CD4-positive, alpha-beta T cell treated with Interleukin-17A for 1 hour (primary cell): ENCODE results near the gene MISFA.
"Not testable (repeated sequence)": the region's sequence is repeated elsewhere in the genome, so short reads cannot be mapped to it uniquely, and the experiment has no call there.

Experiments
- DNase-seq: peaks from one replicate; pipeline ENCODE4 v3.0.0-alpha.2; 2020

Gene MISFA

GRCh38 chr11:18599739-18600230 lies at the start of gene MISFA:
Gene MISFA, plus strand, starts transcription at chr11:18599789. Its CDS starts 140 bp downstream, at chr11:18599929.
- no peak for DNase-seq

GRCh38 chr11:18563090-18563730 lies 36.4 kb upstream of the MISFA start:
- DNase-seq = no peak

- no peak for DNase-seq
These were observed 35.4 kb upstream of the MISFA start for GRCh38 chr11:18564149-18564548.

GRCh38 chr11:18566406-18566805 lies 33.2 kb upstream of the MISFA start:
- no peak for DNase-seq

GRCh38 chr11:18567081-18567480 lies 32.5 kb upstream of the MISFA start:
- no peak for DNase-seq

- DNase-seq = no peak
These were observed 24.2 kb upstream of the MISFA start for GRCh38 chr11:18575361-18575760.

GRCh38 chr11:18578975-18579598 lies 20.5 kb upstream of the MISFA start:
- DNase-seq = peak; percentile 34

GRCh38 chr11:18580113-18580766 lies 19.3 kb upstream of the MISFA start:
- no peak for DNase-seq

GRCh38 chr11:18581825-18582224 lies 17.8 kb upstream of the MISFA start:
- DNase-seq = no peak

GRCh38 chr11:18588297-18589252 lies 11.0 kb upstream of the MISFA start, which contains the start of gene UEVLD:
Gene UEVLD, minus strand, starts transcription at chr11:18588734. Its CDS starts 80 bp downstream, at chr11:18588654.
- DNase-seq = peak; percentile 78

- peak; percentile 13 for DNase-seq
These were observed 9.0 kb upstream of the MISFA start for GRCh38 chr11:18590571-18590970.

GRCh38 chr11:18594088-18594487 lies 5.5 kb upstream of the MISFA start:
- DNase-seq = not testable (repeated sequence)

GRCh38 chr11:18594999-18595749 lies 4.4 kb upstream of the MISFA start:
- no peak for DNase-seq

GRCh38 chr11:18600915-18601569 lies 1.5 kb downstream of the MISFA start:
- no peak for DNase-seq

- no peak for DNase-seq
These were observed 8.8 kb downstream of the MISFA start for GRCh38 chr11:18608376-18608775.

- no peak for DNase-seq
These were observed 11.6 kb downstream of the MISFA start for GRCh38 chr11:18611196-18611595.

GRCh38 chr11:18612394-18612793 lies 12.8 kb downstream of the MISFA start:
- no peak for DNase-seq

GRCh38 chr11:18614667-18615066 lies 15.1 kb downstream of the MISFA start:
- no peak for DNase-seq

GRCh38 chr11:18615628-18616392 lies 16.2 kb downstream of the MISFA start:
- DNase-seq = peak; percentile 13

- peak; percentile 65 for DNase-seq
These were observed 18.2 kb downstream of the MISFA start for GRCh38 chr11:18617688-18618341.
